Activated CD4-positive, alpha-beta memory T cell treated with anti-CD3 and anti-CD28 coated beads for 36 hours (primary cell): ENCODE data around the gene KIAA1671. TPM values are rescaled to one million over a fixed set of nuclear protein-coding genes. Genes with fewer than 3 reads are reported as not detected.
A peak's percentile ranks its signal among the peaks of the same experiment; 100 is the strongest.

Source experiments
- CTCF ChIA-PET: fragments of 350-600 bp; sonication (Branson Sonifier 250); formaldehyde crosslinking; loops from one replicate; lab custom pipeline; 2021; ENCODE audit warnings: antibody characterized with exemption, inconsistent platforms; lab: Charles Lee
- POLR2A ChIA-PET: fragments of 350-600 bp; sonication (Branson Sonifier 250); formaldehyde crosslinking; loops from one replicate; lab custom pipeline; 2021; ENCODE audit warnings: antibody characterized with exemption; lab: Charles Lee
- DNase-seq: peaks from one replicate; pipeline ENCODE4 v3.0.0-alpha.2; 2020
- H3K27ac Mint-ChIP-seq: one replicate; pipeline ENCODE4 v1.8.0; 2021; ENCODE audit warnings: mixed read lengths
- H3K27me3 Mint-ChIP-seq: one replicate; pipeline ENCODE4 v1.8.0; 2021; ENCODE audit warnings: mixed read lengths
- H3K36me3 Mint-ChIP-seq: one replicate; pipeline ENCODE4 v1.8.0; 2021; ENCODE audit warnings: mixed read lengths
- H3K4me1 Mint-ChIP-seq: one replicate; pipeline ENCODE4 v1.8.0; 2021; ENCODE audit warnings: low read depth, mixed read lengths
- H3K4me3 Mint-ChIP-seq: one replicate; pipeline ENCODE4 v1.8.0; 2021; ENCODE audit warnings: mild to moderate bottlenecking, mixed read lengths
- H3K9me3 Mint-ChIP-seq: one replicate; pipeline ENCODE4 v1.8.0; 2021; ENCODE audit warnings: mixed read lengths
- intact Hi-C: fragments of 100-400 bp; cut with micrococcal nuclease; formaldehyde crosslinking; loops from one replicate; pipeline ENCODE4 v1.15.1; 2023
- total RNA-seq, 2 experiments: library from RNA; stranded (reverse); gene quantifications; one replicate each; pipeline ENCODE4 v1.2.3, GENCODE V29; 2021

Gene KIAA1671
- total RNA-seq, 2 experiments from 2014 or later = 6.5 to 6.8 TPM

DNA sequence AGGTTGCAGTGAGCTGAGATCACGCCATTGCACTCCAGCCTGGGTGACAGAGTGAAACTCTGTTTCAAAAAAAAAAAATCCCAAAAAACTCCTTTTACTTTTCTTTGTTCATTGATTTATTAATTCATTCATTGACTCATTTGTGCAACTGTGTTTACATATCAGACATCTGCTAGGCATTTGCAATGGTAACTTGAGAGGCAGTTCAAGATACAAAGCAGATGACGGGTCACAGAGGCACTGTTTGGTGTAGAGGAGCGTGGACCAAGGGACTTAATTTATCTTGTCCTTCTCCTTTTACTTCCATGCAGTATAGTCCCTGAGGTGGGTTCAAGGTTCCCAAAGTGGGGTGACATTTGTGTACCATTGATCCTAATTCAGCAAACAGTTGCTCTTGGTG is 71.4 kb downstream of the KIAA1671 start:
- Mint-ChIP-seq H3K4me3 (no peak overlapping the region), H3K27ac (no peak overlapping the region), H3K9me3 (no peaks in the 10 kb centered on the region), H3K27me3 (peaks cover 12% of the 10 kb centered on the region), H3K36me3 (no peaks in the 10 kb centered on the region), H3K4me1 (peaks cover 15% of the 10 kb centered on the region)
- DNase-seq = no peak
- intact Hi-C loops = no loop called here
- ChIA-PET CTCF (interaction anchor here (1.4 kb wide), 1 partner anchor 25 kb away, joined by 5 read pairs; no protein-coding TSS in a partner anchor), POLR2A (no interaction called here)

DNA sequence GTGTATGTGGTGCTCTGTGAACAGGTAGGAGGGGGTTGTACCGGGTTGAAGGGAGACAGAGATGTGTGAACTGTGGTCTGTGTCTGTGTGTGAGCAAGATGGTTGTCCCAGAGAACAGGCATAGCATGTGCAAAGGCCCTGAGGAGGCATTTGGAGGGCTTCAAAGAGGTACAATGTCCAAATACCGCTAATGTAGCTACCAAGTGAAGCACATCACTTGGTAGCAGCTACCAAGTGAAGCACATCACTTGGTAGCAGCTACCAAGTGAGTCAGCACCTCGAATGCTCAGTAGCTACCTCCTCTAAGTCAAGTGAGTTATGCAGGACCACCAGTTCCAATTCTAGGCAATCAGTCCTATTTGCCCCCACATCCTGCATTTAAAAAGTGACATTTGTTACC is 72.4 kb downstream of the KIAA1671 start:
- H3K27me3 Mint-ChIP-seq = peaks cover 8% of the 10 kb centered on the region
- H3K4me1 Mint-ChIP-seq = peaks cover 15% of the 10 kb centered on the region

GRCh38 chr22:25025491-25026400 is 73.2 kb downstream of the KIAA1671 start:
- ChIA-PET CTCF (interaction anchor here (0.6 to 0.7 kb wide), 3 partner anchors 22 to 74 kb away, joined by 3 read pairs; no protein-coding TSS in a partner anchor), POLR2A (interaction anchor here (0.6 to 1.0 kb wide), 3 partner anchors 11 to 92 kb away, joined by 3 to 5 read pairs (median 5); no protein-coding TSS in a partner anchor)
- Mint-ChIP-seq H3K4me1 (peaks cover 15% of the 10 kb centered on the region), H3K9me3 (no peaks in the 10 kb centered on the region), H3K27me3 (peaks cover 3% of the 10 kb centered on the region), H3K36me3 (no peaks in the 10 kb centered on the region), H3K27ac (no peak overlapping the region), H3K4me3 (no peak overlapping the region)
- intact Hi-C loops = no loop called here
- DNase-seq = peak; percentile 37

More for the DNA sequence above, 72.4 kb downstream of the KIAA1671 start:
- intact Hi-C loops = no loop called here
- no peak overlapping the region for H3K27ac Mint-ChIP-seq
- POLR2A ChIA-PET = interaction anchor here (0.6 to 1.0 kb wide), 2 partner anchors 10 to 93 kb away, joined by 3 to 5 read pairs; no protein-coding TSS in a partner anchor
- H3K4me3 Mint-ChIP-seq = no peak overlapping the region
- DNase-seq = no peak
- H3K36me3 Mint-ChIP-seq = no peaks in the 10 kb centered on the region
- H3K9me3 Mint-ChIP-seq = no peaks in the 10 kb centered on the region
- CTCF ChIA-PET = interaction anchor here (1.4 kb wide), 1 partner anchor 24 kb away, joined by 5 read pairs; no protein-coding TSS in a partner anchor

- intact Hi-C loops = no loop called here
- H3K9me3 Mint-ChIP-seq = no peaks in the 10 kb centered on the region
- H3K4me1 Mint-ChIP-seq = peaks cover 15% of the 10 kb centered on the region
- H3K36me3 Mint-ChIP-seq = no peaks in the 10 kb centered on the region
- no peak overlapping the region for H3K4me3 Mint-ChIP-seq
- no peaks in the 10 kb centered on the region for H3K27me3 Mint-ChIP-seq
- no peak for DNase-seq
- ChIA-PET CTCF (interaction anchor here (0.9 to 1.4 kb wide), 4 partner anchors 22 to 90 kb away, joined by 4 to 5 read pairs (median 4); no protein-coding TSS in a partner anchor), POLR2A (interaction anchor here (0.5 to 0.6 kb wide), 2 partner anchors 23 to 329 kb away, joined by 3 read pairs; no protein-coding TSS in a partner anchor)
- no peak overlapping the region for H3K27ac Mint-ChIP-seq
These were observed 74.8 kb downstream of the KIAA1671 start for GRCh38 chr22:25027043-25027906.

GRCh38 chr22:25027959-25028840 is 75.7 kb downstream of the KIAA1671 start:
- no peaks in the 10 kb centered on the region for H3K36me3 Mint-ChIP-seq
- ChIA-PET CTCF (interaction anchor here (1.3 to 1.4 kb wide), 2 partner anchors 22 to 77 kb away, joined by 4 read pairs; no protein-coding TSS in a partner anchor), POLR2A (no interaction called here)
- intact Hi-C loops = loop anchor here (1.0 kb wide), 1 partner anchor 76 kb away; the partner anchor contains the start of gene KIAA1671
- peaks cover 15% of the 10 kb centered on the region for H3K4me1 Mint-ChIP-seq
- no peak overlapping the region for H3K4me3 Mint-ChIP-seq
- no peaks in the 10 kb centered on the region for H3K9me3 Mint-ChIP-seq
- H3K27ac Mint-ChIP-seq = no peak overlapping the region
- DNase-seq = peak; percentile 45
- H3K27me3 Mint-ChIP-seq = no peaks in the 10 kb centered on the region

- Mint-ChIP-seq H3K36me3 (no peaks in the 10 kb centered on the region), H3K27ac (no peak overlapping the region), H3K27me3 (no peaks in the 10 kb centered on the region), H3K9me3 (no peaks in the 10 kb centered on the region), H3K4me3 (no peak overlapping the region), H3K4me1 (peaks cover 15% of the 10 kb centered on the region)
- intact Hi-C loops = loop anchor here (1.0 kb wide), 1 partner anchor 76 kb away; the partner anchor contains the start of gene KIAA1671
- ChIA-PET CTCF (interaction anchor here (1.0 kb wide), 1 partner anchor 260 kb away, joined by 3 read pairs; no protein-coding TSS in a partner anchor), POLR2A (no interaction called here)
- DNase-seq = no peak
These were observed 76.3 kb downstream of the KIAA1671 start for GRCh38 chr22:25028841-25029141.

DNA sequence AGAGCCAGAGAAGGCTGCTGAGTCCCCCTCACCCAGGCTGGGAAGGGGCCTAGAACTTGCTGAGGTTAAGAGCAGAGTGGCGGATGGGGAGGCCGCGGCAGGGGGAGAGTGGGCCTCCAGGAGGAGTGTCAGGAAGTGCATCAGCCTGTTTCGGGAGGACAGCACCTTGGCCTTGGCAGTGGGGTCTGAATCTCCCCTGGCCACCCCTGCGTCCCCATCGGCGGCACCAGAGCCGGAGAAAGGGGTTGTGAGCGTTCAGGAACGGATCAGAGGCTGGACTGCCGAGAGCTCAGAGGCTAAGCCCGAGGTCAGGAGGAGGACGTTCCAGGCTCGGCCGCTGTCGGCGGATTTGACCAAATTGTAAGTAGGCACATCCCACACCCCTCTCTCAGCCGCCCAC is 76.7 kb downstream of the KIAA1671 start:
- intact Hi-C loops = no loop called here
- Mint-ChIP-seq H3K4me1 (peaks cover 15% of the 10 kb centered on the region), H3K27ac (no peak overlapping the region), H3K36me3 (no peaks in the 10 kb centered on the region), H3K27me3 (no peaks in the 10 kb centered on the region), H3K4me3 (no peak overlapping the region), H3K9me3 (no peaks in the 10 kb centered on the region)
- ChIA-PET CTCF (interaction anchor here (1.0 kb wide), 1 partner anchor 260 kb away, joined by 3 read pairs; no protein-coding TSS in a partner anchor), POLR2A (no interaction called here)
- no peak for DNase-seq

- ChIA-PET POLR2A (no interaction called here), CTCF (interaction anchor here (0.6 kb wide), 1 partner anchor 19 kb away, joined by 4 read pairs; no protein-coding TSS in a partner anchor)
- no peak for DNase-seq
- Mint-ChIP-seq H3K4me3 (no peak overlapping the region), H3K4me1 (peaks cover 15% of the 10 kb centered on the region), H3K9me3 (no peaks in the 10 kb centered on the region), H3K36me3 (no peaks in the 10 kb centered on the region), H3K27me3 (no peaks in the 10 kb centered on the region), H3K27ac (no peak overlapping the region)
- intact Hi-C loops = no loop called here
These were observed 78.1 kb downstream of the KIAA1671 start for GRCh38 chr22:25030636-25031035.

- H3K9me3 Mint-ChIP-seq = no peaks in the 10 kb centered on the region
- no peak for DNase-seq
- intact Hi-C loops = no loop called here
- H3K4me3 Mint-ChIP-seq = no peak overlapping the region
- POLR2A ChIA-PET = no interaction called here
- no peaks in the 10 kb centered on the region for H3K36me3 Mint-ChIP-seq
- CTCF ChIA-PET = interaction anchor here (1.2 kb wide), 1 partner anchor 93 kb away, joined by 3 read pairs; no protein-coding TSS in a partner anchor
- no peak overlapping the region for H3K27ac Mint-ChIP-seq
- peaks cover 4% of the 10 kb centered on the region for H3K4me1 Mint-ChIP-seq
- H3K27me3 Mint-ChIP-seq = no peaks in the 10 kb centered on the region
These were observed 79.5 kb downstream of the KIAA1671 start for GRCh38 chr22:25032066-25032465.

DNA sequence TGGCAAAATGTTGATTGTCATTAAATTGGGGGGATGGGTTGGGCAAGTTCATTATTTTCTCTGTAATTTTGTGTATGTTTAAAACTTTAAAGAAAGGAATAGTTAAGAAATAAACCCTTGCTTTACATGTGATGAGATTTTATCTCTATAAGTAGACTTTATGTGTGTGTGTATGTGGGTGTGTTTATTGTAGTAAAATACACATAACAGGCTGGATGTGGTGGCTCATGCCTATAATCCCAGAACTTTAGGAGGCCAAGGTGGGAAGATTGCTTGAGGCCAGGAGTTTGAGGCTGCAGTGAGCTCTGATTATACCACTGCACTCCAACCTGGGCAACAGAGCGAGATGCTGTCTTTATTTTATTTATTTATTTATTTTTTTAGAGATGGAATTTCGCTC is 83.2 kb downstream of the KIAA1671 start:
- H3K4me1 Mint-ChIP-seq = no peaks in the 10 kb centered on the region
- no peak overlapping the region for H3K4me3 Mint-ChIP-seq
- no peaks in the 10 kb centered on the region for H3K36me3 Mint-ChIP-seq
- H3K27ac Mint-ChIP-seq = no peak overlapping the region
- POLR2A ChIA-PET = no interaction called here
- peaks cover 5% of the 10 kb centered on the region for H3K27me3 Mint-ChIP-seq
- H3K9me3 Mint-ChIP-seq = no peaks in the 10 kb centered on the region
- no peak for DNase-seq
- intact Hi-C loops = no loop called here
- CTCF ChIA-PET = interaction anchor here (0.7 to 2.6 kb wide), 2 partner anchors 14 to 18 kb away, joined by 3 to 9 read pairs; no protein-coding TSS in a partner anchor

DNA sequence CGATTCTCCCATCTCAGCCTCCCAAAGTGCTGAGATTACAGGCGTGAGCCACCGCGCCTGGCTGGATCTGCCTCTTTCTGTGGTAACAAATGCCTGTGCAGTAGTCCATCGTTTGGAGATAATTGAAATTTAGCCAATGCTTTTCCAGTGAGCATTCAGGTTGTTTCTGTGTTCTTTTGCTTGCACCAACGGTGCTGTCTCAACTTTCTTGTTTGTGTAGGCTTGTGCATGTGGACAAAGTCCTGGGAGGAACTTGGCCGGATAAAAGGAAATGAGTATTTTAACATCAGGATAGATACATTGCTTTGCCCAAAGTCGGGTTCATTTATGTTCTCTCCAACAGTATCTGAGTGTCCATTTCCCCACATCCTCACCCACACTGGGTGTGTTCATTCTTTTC is 85.7 kb downstream of the KIAA1671 start:
- Mint-ChIP-seq H3K27ac (no peak overlapping the region), H3K36me3 (no peaks in the 10 kb centered on the region), H3K4me3 (no peak overlapping the region), H3K4me1 (no peaks in the 10 kb centered on the region), H3K27me3 (peaks cover 5% of the 10 kb centered on the region), H3K9me3 (no peaks in the 10 kb centered on the region)
- CTCF ChIA-PET = interaction anchor here (1.2 kb wide), 1 partner anchor 9 kb away, joined by 3 read pairs; no protein-coding TSS in a partner anchor
- intact Hi-C loops = no loop called here
- DNase-seq = no peak
- POLR2A ChIA-PET = no interaction called here
